HEK293 (cell line): Measurements from ENCODE around the gene RUSF1.

ENCODE experiments used
- CTCF ChIA-PET: fragments of 350-600 bp; formaldehyde crosslinking; extraction: SDS; loops from one replicate; lab custom pipeline; 2021; ENCODE audit warnings: antibody characterized with exemption; lab: Yijun Ruan, JAX
- POLR2A ChIA-PET: fragments of 300-600 bp; formaldehyde crosslinking; extraction: SDS; loops from one replicate; lab custom pipeline; 2020; ENCODE audit warnings: antibody characterized with exemption, inconsistent platforms; lab: Yijun Ruan, JAX
- H3K27ac ChIP-seq: fragments of 200-500 bp; sonication (Bioruptor generic); 2 replicates; pipeline ENCODE4 v1.5.1; 2014; ENCODE audit warnings: low read depth, low read length, control low read depth, inconsistent platforms; ENCODE audit errors: extremely low read depth
- H3K36me3 ChIP-seq, 2 experiments: fragments of 200-500 bp in 1 of 2; sonication (Bioruptor generic) in 1 of 2; 1 replicate in 1 of 2; 2 replicates in 1 of 2; pipeline ENCODE4 v1.5.1; 2014 to 2017; ENCODE audit warnings: inconsistent platforms in 2 of 2, low read length in 2 of 2; ENCODE audit not compliant: control insufficient read depth in 2 of 2, insufficient read depth in 1 of 2
- H3K4me1 ChIP-seq: fragments of 200-500 bp; sonication (Bioruptor generic); 2 replicates; pipeline ENCODE4 v1.5.1; 2014; ENCODE audit warnings: mild to moderate bottlenecking, low read length, inconsistent platforms; ENCODE audit not compliant: control insufficient read depth, insufficient read depth
- H3K4me3 ChIP-seq: 2 replicates; pipeline ENCODE4 v1.5.1; 2011; ENCODE audit warnings: low read depth, mild to moderate bottlenecking, control low read depth, low read length, moderate library complexity
- H3K9me3 ChIP-seq: fragments of 200-500 bp; sonication (Bioruptor generic); 2 replicates; pipeline ENCODE4 v1.5.1; 2014; ENCODE audit warnings: low read depth, low read length, inconsistent platforms; ENCODE audit not compliant: control insufficient read depth, insufficient read depth
- KLF9 ChIP-seq: fragments of 450-650 bp; formaldehyde crosslinking; IDR thresholded peaks from 2 replicates; pipeline ENCODE4 v1.5.1; 2016; ENCODE audit warnings: missing biosample characterization, missing genetic modification characterization, low read depth
- PRDM10 ChIP-seq: fragments of 450-650 bp; formaldehyde crosslinking; IDR thresholded peaks from 2 replicates; pipeline ENCODE4 v1.5.1; 2016; ENCODE audit warnings: missing biosample characterization, missing genetic modification characterization
- SETDB1 ChIP-seq: IDR thresholded peaks from one replicate; pipeline ENCODE4 v1.6.1; 2017; ENCODE audit warnings: mild to moderate bottlenecking, low read length, moderate library complexity, mixed read lengths; ENCODE audit not compliant: insufficient read length
- ZFP37 ChIP-seq: fragments of 450-650 bp; formaldehyde crosslinking; IDR thresholded peaks from 2 replicates; pipeline ENCODE4 v1.5.1; 2016; ENCODE audit warnings: missing biosample characterization, missing genetic modification characterization
- ZNF223 ChIP-seq: fragments of 450-650 bp; formaldehyde crosslinking; IDR thresholded peaks from 2 replicates; pipeline ENCODE4 v1.5.1; 2016; ENCODE audit warnings: missing biosample characterization, missing genetic modification characterization
- ZNF248 ChIP-seq: fragments of 450-650 bp; formaldehyde crosslinking; IDR thresholded peaks from 2 replicates; pipeline ENCODE4 v1.5.1; 2017; ENCODE audit warnings: missing biosample characterization, missing genetic modification characterization
- ZNF26 ChIP-seq: fragments of 450-650 bp; formaldehyde crosslinking; IDR thresholded peaks from 2 replicates; pipeline ENCODE4 v1.5.1; 2016; ENCODE audit warnings: missing biosample characterization, missing genetic modification characterization
- ZNF335 ChIP-seq: fragments of 450-650 bp; formaldehyde crosslinking; conservative IDR thresholded peaks from 2 replicates; pipeline ENCODE4 v1.5.1; 2016; ENCODE audit warnings: missing biosample characterization, missing genetic modification characterization
- ZNF362 ChIP-seq: fragments of 450-650 bp; formaldehyde crosslinking; IDR thresholded peaks from 2 replicates; pipeline ENCODE4 v1.5.1; 2016; ENCODE audit warnings: missing biosample characterization, missing genetic modification characterization
- ZNF416 ChIP-seq: fragments of 450-650 bp; formaldehyde crosslinking; IDR thresholded peaks from 2 replicates; pipeline ENCODE4 v1.5.1; 2016; ENCODE audit warnings: missing biosample characterization, missing genetic modification characterization
- ZNF621 ChIP-seq: fragments of 450-650 bp; formaldehyde crosslinking; IDR thresholded peaks from 2 replicates; pipeline ENCODE4 v1.5.1; 2017; ENCODE audit warnings: missing biosample characterization, missing genetic modification characterization
- ZNF624 ChIP-seq: fragments of 450-650 bp; formaldehyde crosslinking; IDR thresholded peaks from 2 replicates; pipeline ENCODE4 v1.5.1; 2017; ENCODE audit warnings: missing biosample characterization, missing genetic modification characterization
- ZNF629 ChIP-seq: fragments of 450-650 bp; formaldehyde crosslinking; IDR thresholded peaks from 2 replicates; pipeline ENCODE4 v1.5.1; 2017; ENCODE audit warnings: missing biosample characterization, missing genetic modification characterization
- ZSCAN23 ChIP-seq: fragments of 450-650 bp; formaldehyde crosslinking; IDR thresholded peaks from 2 replicates; pipeline ENCODE4 v1.5.1; 2016; ENCODE audit warnings: missing biosample characterization, missing genetic modification characterization
- TF ChIP-seq, protein P1 (sequence below): fragments of 450-650 bp; formaldehyde crosslinking; IDR thresholded peaks from 2 replicates; pipeline ENCODE4 v1.5.1; 2016; ENCODE audit warnings: missing biosample characterization, missing genetic modification characterization
- TF ChIP-seq, protein P2 (sequence below): fragments of 450-650 bp; formaldehyde crosslinking; IDR thresholded peaks from 2 replicates; pipeline ENCODE4 v1.5.1; 2016; ENCODE audit warnings: missing biosample characterization, missing genetic modification characterization
- TF ChIP-seq, protein P3 (sequence below): fragments of 450-650 bp; formaldehyde crosslinking; IDR thresholded peaks from 2 replicates; pipeline ENCODE4 v1.5.1; 2016; ENCODE audit warnings: missing biosample characterization, missing genetic modification characterization
- TF ChIP-seq, protein P4 (sequence below): fragments of 450-650 bp; formaldehyde crosslinking; IDR thresholded peaks from 2 replicates; pipeline ENCODE4 v1.5.1; 2017; ENCODE audit warnings: missing biosample characterization, mild to moderate bottlenecking, missing genetic modification characterization, moderate library complexity
- TF ChIP-seq, protein P5 (sequence below): fragments of 450-650 bp; formaldehyde crosslinking; IDR thresholded peaks from 2 replicates; pipeline ENCODE4 v1.5.1; 2016; ENCODE audit warnings: missing biosample characterization, missing genetic modification characterization

Gene RUSF1

GRCh38 chr16:31529108-31529936 lies 21.1 kb upstream of the RUSF1 start (continued):
- TF ChIP-seq PRDM10 (tag by site-specific recombination) (no peak), ZSCAN23 (tag by site-specific recombination) (no peak)
- TF ChIP-seq, protein P1, sequence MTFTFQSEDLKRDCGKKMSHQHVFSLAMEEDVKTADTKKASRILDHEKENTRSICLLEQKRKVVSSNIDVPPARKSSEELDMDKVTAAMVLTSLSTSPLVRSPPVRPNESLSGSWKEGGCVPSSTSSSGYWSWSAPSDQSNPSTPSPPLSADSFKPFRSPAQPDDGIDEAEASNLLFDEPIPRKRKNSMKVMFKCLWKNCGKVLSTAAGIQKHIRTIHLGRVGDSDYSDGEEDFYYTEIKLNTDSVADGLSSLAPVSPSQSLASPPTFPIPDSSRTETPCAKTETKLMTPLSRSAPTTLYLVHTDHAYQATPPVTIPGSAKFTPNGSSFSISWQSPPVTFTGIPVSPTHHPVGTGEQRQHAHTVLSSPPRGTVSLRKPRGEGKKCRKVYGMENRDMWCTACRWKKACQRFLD: no peak

DNA sequence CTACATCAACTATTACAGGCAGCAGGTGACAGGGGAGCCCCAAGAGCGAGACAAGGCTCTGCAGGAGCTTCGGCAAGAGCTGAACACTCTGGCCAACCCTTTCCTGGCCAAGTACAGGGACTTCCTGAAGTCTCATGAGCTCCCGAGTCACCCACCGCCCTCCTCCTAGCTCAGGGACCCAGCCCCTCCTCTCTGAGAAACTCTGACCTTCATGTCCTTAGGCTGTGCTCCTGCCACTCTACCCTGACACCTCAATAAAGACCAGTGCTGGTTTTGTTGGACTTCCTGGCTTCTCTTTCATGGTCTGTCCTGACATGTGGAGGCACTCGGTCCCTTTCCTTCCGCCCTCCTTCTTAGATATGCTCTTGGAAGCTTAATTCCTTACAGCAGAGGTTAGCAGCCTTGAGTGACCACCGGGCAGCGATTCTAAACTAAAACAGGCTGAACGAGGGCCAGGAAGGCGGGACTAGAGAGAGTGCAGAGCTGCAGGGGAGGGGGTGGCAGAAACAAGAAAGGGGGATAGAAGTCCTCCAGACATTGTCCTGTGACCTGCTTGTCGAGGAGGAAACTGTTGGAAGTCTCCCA lies 20.4 kb upstream of the RUSF1 start:
- H3K36me3 ChIP-seq: no peaks in the 10 kb centered on the region
- no peak overlapping the region for H3K27ac ChIP-seq
- no peaks in the 10 kb centered on the region for H3K9me3 ChIP-seq
- no peak overlapping the region for H3K4me3 ChIP-seq
- H3K4me1 ChIP-seq: no peaks in the 10 kb centered on the region
- CTCF ChIA-PET: interaction anchor here (0.6 to 1.3 kb wide), 2 partner anchors 68 to 716 kb away, joined by 5 read pairs; partner anchors contain the start of gene ARMC5
- POLR2A ChIA-PET: no interaction called here
- TF ChIP-seq ZNF248 (tag by site-specific recombination) (no peak), ZNF26 (tag by site-specific recombination) (no peak), ZNF223 (tag by site-specific recombination) (no peak), ZNF621 (no peak), SETDB1 (no peak), ZNF624 (tag by site-specific recombination) (no peak), ZNF335 (tag by site-specific recombination) (no peak), ZNF362 (tag by site-specific recombination) (no peak), ZFP37 (tag by site-specific recombination) (no peak), ZNF629 (tag by site-specific recombination) (no peak), KLF9 (tag by site-specific recombination) (no peak), ZNF416 (tag by site-specific recombination) (no peak)
- TF ChIP-seq, protein P2, sequence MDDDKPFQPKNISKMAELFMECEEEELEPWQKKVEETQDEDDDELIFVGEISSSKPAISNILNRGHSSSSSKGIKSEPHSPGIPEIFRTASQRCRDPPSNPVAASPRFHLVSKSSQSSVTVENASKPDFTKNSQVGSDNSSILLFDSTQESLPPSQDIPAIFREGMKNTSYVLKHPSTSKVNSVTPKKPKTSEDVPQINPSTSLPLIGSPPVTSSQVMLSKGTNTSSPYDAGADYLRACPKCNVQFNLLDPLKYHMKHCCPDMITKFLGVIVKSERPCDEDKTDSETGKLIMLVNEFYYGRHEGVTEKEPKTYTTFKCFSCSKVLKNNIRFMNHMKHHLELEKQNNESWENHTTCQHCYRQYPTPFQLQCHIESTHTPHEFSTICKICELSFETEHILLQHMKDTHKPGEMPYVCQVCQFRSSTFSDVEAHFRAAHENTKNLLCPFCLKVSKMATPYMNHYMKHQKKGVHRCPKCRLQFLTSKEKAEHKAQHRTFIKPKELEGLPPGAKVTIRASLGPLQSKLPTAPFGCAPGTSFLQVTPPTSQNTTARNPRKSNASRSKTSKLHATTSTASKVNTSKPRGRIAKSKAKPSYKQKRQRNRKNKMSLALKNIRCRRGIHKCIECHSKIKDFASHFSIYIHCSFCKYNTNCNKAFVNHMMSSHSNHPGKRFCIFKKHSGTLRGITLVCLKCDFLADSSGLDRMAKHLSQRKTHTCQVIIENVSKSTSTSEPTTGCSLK (tag by site-specific recombination): no peak
- TF ChIP-seq, protein P3, sequence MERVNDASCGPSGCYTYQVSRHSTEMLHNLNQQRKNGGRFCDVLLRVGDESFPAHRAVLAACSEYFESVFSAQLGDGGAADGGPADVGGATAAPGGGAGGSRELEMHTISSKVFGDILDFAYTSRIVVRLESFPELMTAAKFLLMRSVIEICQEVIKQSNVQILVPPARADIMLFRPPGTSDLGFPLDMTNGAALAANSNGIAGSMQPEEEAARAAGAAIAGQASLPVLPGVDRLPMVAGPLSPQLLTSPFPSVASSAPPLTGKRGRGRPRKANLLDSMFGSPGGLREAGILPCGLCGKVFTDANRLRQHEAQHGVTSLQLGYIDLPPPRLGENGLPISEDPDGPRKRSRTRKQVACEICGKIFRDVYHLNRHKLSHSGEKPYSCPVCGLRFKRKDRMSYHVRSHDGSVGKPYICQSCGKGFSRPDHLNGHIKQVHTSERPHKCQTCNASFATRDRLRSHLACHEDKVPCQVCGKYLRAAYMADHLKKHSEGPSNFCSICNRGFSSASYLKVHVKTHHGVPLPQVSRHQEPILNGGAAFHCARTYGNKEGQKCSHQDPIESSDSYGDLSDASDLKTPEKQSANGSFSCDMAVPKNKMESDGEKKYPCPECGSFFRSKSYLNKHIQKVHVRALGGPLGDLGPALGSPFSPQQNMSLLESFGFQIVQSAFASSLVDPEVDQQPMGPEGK (tag by site-specific recombination): no peak
- TF ChIP-seq, protein P4, sequence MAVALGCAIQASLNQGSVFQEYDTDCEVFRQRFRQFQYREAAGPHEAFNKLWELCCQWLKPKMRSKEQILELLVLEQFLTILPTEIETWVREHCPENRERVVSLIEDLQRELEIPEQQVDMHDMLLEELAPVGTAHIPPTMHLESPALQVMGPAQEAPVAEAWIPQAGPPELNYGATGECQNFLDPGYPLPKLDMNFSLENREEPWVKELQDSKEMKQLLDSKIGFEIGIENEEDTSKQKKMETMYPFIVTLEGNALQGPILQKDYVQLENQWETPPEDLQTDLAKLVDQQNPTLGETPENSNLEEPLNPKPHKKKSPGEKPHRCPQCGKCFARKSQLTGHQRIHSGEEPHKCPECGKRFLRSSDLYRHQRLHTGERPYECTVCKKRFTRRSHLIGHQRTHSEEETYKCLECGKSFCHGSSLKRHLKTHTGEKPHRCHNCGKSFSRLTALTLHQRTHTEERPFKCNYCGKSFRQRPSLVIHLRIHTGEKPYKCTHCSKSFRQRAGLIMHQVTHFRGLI (tag by site-specific recombination): no peak
- TF ChIP-seq, protein P5, sequence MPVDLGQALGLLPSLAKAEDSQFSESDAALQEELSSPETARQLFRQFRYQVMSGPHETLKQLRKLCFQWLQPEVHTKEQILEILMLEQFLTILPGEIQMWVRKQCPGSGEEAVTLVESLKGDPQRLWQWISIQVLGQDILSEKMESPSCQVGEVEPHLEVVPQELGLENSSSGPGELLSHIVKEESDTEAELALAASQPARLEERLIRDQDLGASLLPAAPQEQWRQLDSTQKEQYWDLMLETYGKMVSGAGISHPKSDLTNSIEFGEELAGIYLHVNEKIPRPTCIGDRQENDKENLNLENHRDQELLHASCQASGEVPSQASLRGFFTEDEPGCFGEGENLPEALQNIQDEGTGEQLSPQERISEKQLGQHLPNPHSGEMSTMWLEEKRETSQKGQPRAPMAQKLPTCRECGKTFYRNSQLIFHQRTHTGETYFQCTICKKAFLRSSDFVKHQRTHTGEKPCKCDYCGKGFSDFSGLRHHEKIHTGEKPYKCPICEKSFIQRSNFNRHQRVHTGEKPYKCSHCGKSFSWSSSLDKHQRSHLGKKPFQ (tag by site-specific recombination): no peak
